Measurements from ENCODE around the gene MCF2L2. TPM values are rescaled to one million over a fixed set of nuclear protein-coding genes. Genes with fewer than 3 reads are reported as not detected.

The MCF2L2 gene
- total RNA-seq, 1 experiment from 2014 or later = 0.24 TPM

GRCh38 chr3:183131186-183131725 lies 297.2 kb downstream of the MCF2L2 start:
- no peak for DNase-seq (ENCODE audit: low read depth)

GRCh38 chr3:183129243-183129642 lies 299.2 kb downstream of the MCF2L2 start:
- no peak for DNase-seq (ENCODE audit: low read depth)

- no peak for DNase-seq (ENCODE audit: low read depth)
Measured at GRCh38 chr3:183128709-183129108, 299.7 kb downstream of the MCF2L2 start.

Other genes with a start within 250 kb of the MCF2L2 start
- 4.8 and 6.2 TPM in 2 replicates for gene B3GNT5, start 175.4 kb downstream of the MCF2L2 start, total RNA-seq (2014; rRNA removed; shearing (Covaris generic))
- not detected in 2 replicates for gene KLHL6, start 127.1 kb upstream of the MCF2L2 start, total RNA-seq (2014; rRNA removed; shearing (Covaris generic))
- gene KLHL24, start 207.0 kb upstream of the MCF2L2 start, total RNA-seq (2014; rRNA removed; shearing (Covaris generic)) = 27.5 and 29.0 TPM in 2 replicates